Measurements from ENCODE around the gene GSS.

DNA sequence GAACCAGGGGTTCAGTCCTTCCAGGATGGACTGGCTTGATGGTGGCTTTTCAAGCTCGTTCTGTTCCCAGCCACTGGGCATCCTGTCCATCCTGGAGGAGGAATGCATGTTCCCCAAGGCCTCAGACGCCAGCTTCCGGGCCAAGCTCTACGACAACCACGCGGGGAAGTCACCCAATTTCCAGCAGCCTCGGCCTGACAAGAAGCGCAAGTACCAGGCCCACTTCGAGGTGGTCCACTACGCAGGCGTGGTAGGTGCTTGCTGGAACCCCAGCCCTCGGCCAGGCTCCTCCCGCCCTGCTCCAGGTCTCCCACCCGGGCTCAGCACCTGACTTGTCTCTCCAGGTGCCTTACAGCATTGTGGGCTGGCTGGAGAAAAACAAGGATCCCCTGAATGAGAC lies 34.1 kb upstream of the GSS start:
- TF ChIP-seq, protein P1, sequence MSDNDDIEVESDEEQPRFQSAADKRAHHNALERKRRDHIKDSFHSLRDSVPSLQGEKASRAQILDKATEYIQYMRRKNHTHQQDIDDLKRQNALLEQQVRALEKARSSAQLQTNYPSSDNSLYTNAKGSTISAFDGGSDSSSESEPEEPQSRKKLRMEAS (IDR thresholded peaks at IDR 0.05; ENCODE audit: insufficient read depth, insufficient read length) = no peak
- TF ChIP-seq EZH2 (IDR thresholded peaks at IDR 0.05; ENCODE audit: borderline replicate concordance, low read depth, low read length, severe bottlenecking) = no peak
- TF ChIP-seq, protein P2, sequence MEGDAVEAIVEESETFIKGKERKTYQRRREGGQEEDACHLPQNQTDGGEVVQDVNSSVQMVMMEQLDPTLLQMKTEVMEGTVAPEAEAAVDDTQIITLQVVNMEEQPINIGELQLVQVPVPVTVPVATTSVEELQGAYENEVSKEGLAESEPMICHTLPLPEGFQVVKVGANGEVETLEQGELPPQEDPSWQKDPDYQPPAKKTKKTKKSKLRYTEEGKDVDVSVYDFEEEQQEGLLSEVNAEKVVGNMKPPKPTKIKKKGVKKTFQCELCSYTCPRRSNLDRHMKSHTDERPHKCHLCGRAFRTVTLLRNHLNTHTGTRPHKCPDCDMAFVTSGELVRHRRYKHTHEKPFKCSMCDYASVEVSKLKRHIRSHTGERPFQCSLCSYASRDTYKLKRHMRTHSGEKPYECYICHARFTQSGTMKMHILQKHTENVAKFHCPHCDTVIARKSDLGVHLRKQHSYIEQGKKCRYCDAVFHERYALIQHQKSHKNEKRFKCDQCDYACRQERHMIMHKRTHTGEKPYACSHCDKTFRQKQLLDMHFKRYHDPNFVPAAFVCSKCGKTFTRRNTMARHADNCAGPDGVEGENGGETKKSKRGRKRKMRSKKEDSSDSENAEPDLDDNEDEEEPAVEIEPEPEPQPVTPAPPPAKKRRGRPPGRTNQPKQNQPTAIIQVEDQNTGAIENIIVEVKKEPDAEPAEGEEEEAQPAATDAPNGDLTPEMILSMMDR (IDR thresholded peaks at IDR 0.05; ENCODE audit: extremely low read depth in 1 of 2, insufficient read depth in 1 of 2, low read depth in 1 of 2, low read length in 2 of 2) = no peak
- no peak for TF ChIP-seq POLR2A (IDR thresholded peaks at IDR 0.05; ENCODE audit: low read depth, low read length)
- no peak for TF ChIP-seq JUN (IDR thresholded peaks at IDR 0.05; ENCODE audit: borderline replicate concordance, insufficient read depth, insufficient read length, low read depth)

Data from endothelial cell of umbilical vein (primary cell).